SK-N-SH (cell line): Measurements from ENCODE around the gene SLC45A3.

Experiments used
- CTCF ChIP-seq: fragments of 200-600 bp; sonication (generic); IDR thresholded peaks from 2 replicates; pipeline ENCODE4 v1.6.1; 2017; ENCODE audit warnings: antibody characterized with exemption, mild to moderate bottlenecking, moderate library complexity
- EZH2phosphoT487 ChIP-seq: fragments of 200-600 bp; sonication (generic); IDR thresholded peaks from 2 replicates; pipeline ENCODE4 v1.6.1; 2017; ENCODE audit warnings: low read depth, mixed run types, mild to moderate bottlenecking, antibody characterized with exemption, moderate library complexity, borderline replicate concordance
- FOSL2 ChIP-seq: IDR thresholded peaks from 2 replicates; pipeline ENCODE4 v1.4.0; 2012; ENCODE audit warnings: low read depth, mild to moderate bottlenecking, moderate library complexity, borderline replicate concordance
- GABPA ChIP-seq: IDR thresholded peaks from 2 replicates; pipeline ENCODE4 v1.4.0; 2012; ENCODE audit warnings: low read depth, mild to moderate bottlenecking
- GATA2 ChIP-seq: sonication (generic); formaldehyde crosslinking; IDR thresholded peaks from 2 replicates; pipeline ENCODE4 v1.5.0; 2020; ENCODE audit warnings: mild to moderate bottlenecking, missing genetic modification reagents
- POLR2AphosphoS5 ChIP-seq: IDR thresholded peaks from 2 replicates; pipeline ENCODE4 v1.6.1; 2012; ENCODE audit warnings: low read depth, low read length
- SMC3 ChIP-seq: IDR thresholded peaks from 2 replicates; pipeline ENCODE4 v1.6.1; 2012; ENCODE audit warnings: low read depth, low read length, improper control_type of control experiment
- USF2 ChIP-seq: fragments of 150-350 bp; IDR thresholded peaks from 2 replicates; pipeline ENCODE4 v1.6.1; 2017; ENCODE audit warnings: antibody characterized with exemption, low read length, low read depth, borderline replicate concordance

- no peak for TF ChIP-seq SMC3
- no peak for TF ChIP-seq USF2
- no peak for TF ChIP-seq CTCF
- no peak for TF ChIP-seq GATA2
- no peak for TF ChIP-seq GABPA
- TF ChIP-seq FOSL2 = no peak
- TF ChIP-seq POLR2AphosphoS5 = no peak
- no peak for TF ChIP-seq EZH2phosphoT487
Measured at GRCh38 chr1:205642679-205643307, 37.5 kb downstream of the SLC45A3 start.
